PC-3 (cell line): Measurements from ENCODE around the gene PRPF40A. TPM values are rescaled to one million over a fixed set of nuclear protein-coding genes. Genes with fewer than 3 reads are reported as not detected.

ENCODE experiments used
- ATAC-seq: fragments of 200-7000 bp; cut with Tn5 transposase; 2 replicates; pipeline ENCODE4 v1.9.1; 2020; ENCODE audit warnings: mild to moderate bottlenecking, moderate library complexity
- BruUV-seq: library from RNA; stranded (reverse); fragments of 400-500 nt; replicated peaks from 2 replicates; lab custom pipeline; 2021; lab: Mats Ljungman, UMichigan
- CTCF ChIA-PET: fragments of 300-600 bp; sonication (Branson Sonifier 250); formaldehyde crosslinking; loops from one replicate; lab custom pipeline; 2022; ENCODE audit warnings: antibody characterized with exemption; lab: Charles Lee
- POLR2A ChIA-PET: fragments of 300-600 bp; sonication (Branson Sonifier 250); formaldehyde crosslinking; loops from one replicate; lab custom pipeline; 2022; ENCODE audit warnings: antibody characterized with exemption; ENCODE audit not compliant: unreplicated experiment; lab: Charles Lee
- DNase-seq: peaks from one replicate; pipeline ENCODE4 v3.0.0-alpha.2; 2015
- H2AFZ ChIP-seq: fragments of 300-600 bp; sonication (generic); 2 replicates; pipeline ENCODE4 v1.6.0; 2016; ENCODE audit warnings: antibody characterized with exemption, low read length
- H3F3A ChIP-seq: fragments of 300-600 bp; sonication (generic); one replicate; pipeline ENCODE4 v1.6.0; 2017; ENCODE audit warnings: antibody characterized with exemption, low read length, control low read depth, mild to moderate bottlenecking; ENCODE audit not compliant: unreplicated experiment
- H3K27ac ChIP-seq: fragments of 300-600 bp; sonication (generic); 2 replicates; pipeline ENCODE4 v1.5.1; 2016; ENCODE audit warnings: mild to moderate bottlenecking, low read length
- H3K27me3 ChIP-seq: fragments of 300-600 bp; sonication (generic); 2 replicates; pipeline ENCODE4 v1.6.1; 2016; ENCODE audit warnings: low read length, mixed read lengths
- H3K36me3 ChIP-seq: fragments of 300-600 bp; sonication (generic); 2 replicates; pipeline ENCODE4 v1.6.1; 2016; ENCODE audit warnings: low read depth, mixed run types, low read length, mixed read lengths
- H3K4me1 ChIP-seq: fragments of 300-600 bp; sonication (generic); 2 replicates; pipeline ENCODE4 v1.5.1; 2016; ENCODE audit warnings: low read length; ENCODE audit not compliant: insufficient read depth
- H3K4me2 ChIP-seq: fragments of 300-600 bp; sonication (generic); 2 replicates; pipeline ENCODE4 v1.6.0; 2016; ENCODE audit warnings: low read length
- H3K4me3 ChIP-seq: fragments of 300-600 bp; sonication (generic); 2 replicates; pipeline ENCODE4 v1.5.1; 2016; ENCODE audit warnings: mild to moderate bottlenecking, low read length, mixed read lengths
- H3K79me2 ChIP-seq: fragments of 300-600 bp; sonication (generic); 2 replicates; pipeline ENCODE4 v1.6.1; 2017; ENCODE audit warnings: low read length, mixed read lengths
- H3K9ac ChIP-seq: fragments of 300-600 bp; sonication (generic); 2 replicates; pipeline ENCODE4 v1.6.0; 2016; ENCODE audit warnings: mild to moderate bottlenecking, low read length
- H3K9me2 ChIP-seq: fragments of 300-600 bp; sonication (generic); replicated peaks from 2 replicates; pipeline ENCODE4 v1.6.1; 2016; ENCODE audit warnings: mixed run types, low read length, mixed read lengths
- H3K9me3 ChIP-seq: fragments of 300-600 bp; sonication (generic); 2 replicates; pipeline ENCODE4 v1.6.1; 2016; ENCODE audit warnings: low read length, mixed read lengths
- H4K20me1 ChIP-seq: fragments of 300-600 bp; sonication (generic); 2 replicates; pipeline ENCODE4 v1.6.1; 2016; ENCODE audit warnings: low read length, mixed read lengths
- EZH2 ChIP-seq: fragments of 300-600 bp; sonication (generic); IDR thresholded peaks from one replicate; pipeline ENCODE4 v1.6.1; 2017; ENCODE audit warnings: antibody characterized with exemption, mild to moderate bottlenecking, low read length; ENCODE audit not compliant: unreplicated experiment
- EZH2phosphoT487 ChIP-seq: fragments of 300-600 bp; sonication (generic); IDR thresholded peaks from 2 replicates; pipeline ENCODE4 v1.6.1; 2018; ENCODE audit warnings: mild to moderate bottlenecking, antibody characterized with exemption, low read length, borderline replicate concordance
- intact Hi-C: fragments of 100-400 bp; cut with micrococcal nuclease; formaldehyde crosslinking; loops from 2 replicates; pipeline ENCODE4 v1.9.0; 2023
- total RNA-seq: library from RNA; depleted of rRNA; stranded (reverse); fragments of >200 nt; gene quantifications from 2 replicates; pipeline ENCODE4 v1.2.3, GENCODE V29; 2014
- TF ChIP-seq, protein P1 (sequence below): fragments of 300-600 bp; sonication (generic); conservative IDR thresholded peaks from 2 replicates; pipeline ENCODE4 v1.5.1; 2017; ENCODE audit warnings: antibody characterized with exemption, low read depth, mild to moderate bottlenecking, low read length

Gene PRPF40A
- total RNA-seq, 1 experiment from 2014 or later = 140 TPM

DNA sequence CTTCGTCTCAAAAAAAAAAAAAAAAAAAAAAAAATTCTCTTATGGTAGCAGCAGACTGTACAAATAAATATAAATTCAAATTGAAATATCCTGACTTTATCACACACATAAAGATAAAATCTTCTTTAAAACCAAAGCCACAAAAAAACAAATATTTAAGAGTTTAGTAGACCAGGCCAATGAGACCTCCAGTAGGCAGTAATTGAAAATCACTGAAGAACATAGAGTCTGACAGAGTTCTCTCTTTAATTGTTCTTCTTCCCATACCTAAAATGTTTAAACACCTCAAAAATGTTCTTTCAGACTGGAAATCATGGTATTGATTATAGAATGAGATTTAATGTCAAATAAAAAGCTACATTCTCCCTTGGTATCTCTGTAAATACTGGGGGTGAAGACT is 20.8 kb downstream of the PRPF40A start:
- H3K4me1 ChIP-seq = no peaks in the 10 kb centered on the region
- H3K27me3 ChIP-seq = no peaks in the 10 kb centered on the region
- H3K27ac ChIP-seq = no peak overlapping the region
- ATAC-seq (no peak), DNase-seq (no peak)
- H3K79me2 ChIP-seq = peaks cover 73% of the 10 kb centered on the region
- TF ChIP-seq, protein P1, sequence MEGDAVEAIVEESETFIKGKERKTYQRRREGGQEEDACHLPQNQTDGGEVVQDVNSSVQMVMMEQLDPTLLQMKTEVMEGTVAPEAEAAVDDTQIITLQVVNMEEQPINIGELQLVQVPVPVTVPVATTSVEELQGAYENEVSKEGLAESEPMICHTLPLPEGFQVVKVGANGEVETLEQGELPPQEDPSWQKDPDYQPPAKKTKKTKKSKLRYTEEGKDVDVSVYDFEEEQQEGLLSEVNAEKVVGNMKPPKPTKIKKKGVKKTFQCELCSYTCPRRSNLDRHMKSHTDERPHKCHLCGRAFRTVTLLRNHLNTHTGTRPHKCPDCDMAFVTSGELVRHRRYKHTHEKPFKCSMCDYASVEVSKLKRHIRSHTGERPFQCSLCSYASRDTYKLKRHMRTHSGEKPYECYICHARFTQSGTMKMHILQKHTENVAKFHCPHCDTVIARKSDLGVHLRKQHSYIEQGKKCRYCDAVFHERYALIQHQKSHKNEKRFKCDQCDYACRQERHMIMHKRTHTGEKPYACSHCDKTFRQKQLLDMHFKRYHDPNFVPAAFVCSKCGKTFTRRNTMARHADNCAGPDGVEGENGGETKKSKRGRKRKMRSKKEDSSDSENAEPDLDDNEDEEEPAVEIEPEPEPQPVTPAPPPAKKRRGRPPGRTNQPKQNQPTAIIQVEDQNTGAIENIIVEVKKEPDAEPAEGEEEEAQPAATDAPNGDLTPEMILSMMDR = no peak
- no peak for TF ChIP-seq EZH2
- no peak for TF ChIP-seq EZH2phosphoT487
- no peak overlapping the region for H3K4me2 ChIP-seq
- H3K9me2 ChIP-seq = no peaks in the 10 kb centered on the region
- peaks cover 20% of the 10 kb centered on the region for H3K36me3 ChIP-seq
- BruUV-seq = no TSS peak
- ChIA-PET POLR2A (no interaction called here), CTCF (no interaction called here)
- H3F3A ChIP-seq = no peaks in the 10 kb centered on the region
- H3K9ac ChIP-seq = no peak overlapping the region
- no peak overlapping the region for H3K4me3 ChIP-seq
- H2AFZ ChIP-seq = no peak overlapping the region
- H3K9me3 ChIP-seq = no peaks in the 10 kb centered on the region
- intact Hi-C loops = no loop called here
- peaks cover 41% of the 10 kb centered on the region for H4K20me1 ChIP-seq

DNA sequence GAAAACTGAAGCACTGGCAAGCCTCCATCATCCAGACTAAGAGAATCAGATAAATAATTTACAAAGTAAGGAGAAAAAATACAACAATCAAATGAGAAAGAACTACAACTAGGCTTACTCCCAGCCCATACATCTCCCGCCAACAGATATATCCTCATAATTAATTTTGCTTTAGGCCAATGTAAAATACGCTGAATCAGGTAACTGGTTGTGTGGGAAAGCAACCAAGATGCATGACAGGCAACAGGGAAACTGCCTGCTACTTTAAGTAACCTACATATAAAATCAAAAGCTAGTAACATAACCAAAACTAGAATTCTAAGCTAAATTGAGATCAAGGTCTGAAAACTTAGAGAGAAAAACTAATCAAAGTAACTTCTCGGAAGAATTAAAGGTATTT is 21.5 kb downstream of the PRPF40A start:
- intact Hi-C loops = no loop called here
- H3F3A ChIP-seq = no peaks in the 10 kb centered on the region
- no peaks in the 10 kb centered on the region for H3K27me3 ChIP-seq
- no peak overlapping the region for H3K9ac ChIP-seq
- peaks cover 41% of the 10 kb centered on the region for H4K20me1 ChIP-seq
- H3K4me2 ChIP-seq = no peak overlapping the region
- ChIA-PET POLR2A (no interaction called here), CTCF (no interaction called here)
- H3K36me3 ChIP-seq = peaks cover 20% of the 10 kb centered on the region
- ATAC-seq (no peak), DNase-seq (no peak)
- BruUV-seq = no TSS peak
- H3K9me3 ChIP-seq = no peaks in the 10 kb centered on the region
- TF ChIP-seq, protein P1 = no peak
- TF ChIP-seq EZH2 = no peak
- TF ChIP-seq EZH2phosphoT487 = no peak
- H3K4me1 ChIP-seq = no peaks in the 10 kb centered on the region
- peaks cover 66% of the 10 kb centered on the region for H3K79me2 ChIP-seq
- H3K4me3 ChIP-seq = no peak overlapping the region
- no peaks in the 10 kb centered on the region for H3K9me2 ChIP-seq
- no peak overlapping the region for H3K27ac ChIP-seq
- no peak overlapping the region for H2AFZ ChIP-seq

DNA sequence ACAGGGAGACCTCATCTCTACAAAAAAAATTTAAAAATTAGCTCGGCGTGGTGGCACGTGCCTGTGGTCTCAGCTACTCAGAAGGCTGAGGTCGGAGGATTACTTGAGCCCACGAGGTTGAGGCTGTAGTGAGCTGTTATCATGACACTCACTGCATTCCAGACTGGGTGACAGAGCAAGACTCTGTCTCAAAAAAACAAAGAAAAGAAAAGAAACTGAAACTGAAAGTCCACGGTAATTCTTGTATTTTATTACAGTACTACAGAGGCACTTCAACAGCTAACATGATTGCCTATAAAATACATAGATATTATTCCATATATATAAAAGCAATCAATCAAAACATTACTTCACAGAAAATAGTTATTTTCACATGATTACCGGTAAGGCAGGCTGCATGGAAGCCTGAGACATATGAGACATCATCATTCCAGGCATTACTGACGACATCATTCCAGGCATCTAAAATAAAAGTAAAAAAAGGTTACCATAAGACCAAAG is 23.1 kb downstream of the PRPF40A start:
- CTCF ChIA-PET = no interaction called here
- no peak overlapping the region for H3K27ac ChIP-seq
- intact Hi-C loops = no loop called here
- no peak overlapping the region for H2AFZ ChIP-seq
- no peaks in the 10 kb centered on the region for H3K27me3 ChIP-seq
- no TSS peak for BruUV-seq
- H3K9me3 ChIP-seq = no peaks in the 10 kb centered on the region
- DNase-seq (no peak), ATAC-seq (no peak)
- H3K79me2 ChIP-seq = peaks cover 51% of the 10 kb centered on the region
- H3K4me3 ChIP-seq = no peak overlapping the region
- H3K4me2 ChIP-seq = no peak overlapping the region
- H3K9ac ChIP-seq = no peak overlapping the region
- no peaks in the 10 kb centered on the region for H3F3A ChIP-seq
- no peaks in the 10 kb centered on the region for H3K9me2 ChIP-seq
- POLR2A ChIA-PET = interaction anchor here (0.7 kb wide), 1 partner anchor 23 kb away, joined by 18 read pairs; the partner anchor contains the start of gene PRPF40A
- peaks cover 20% of the 10 kb centered on the region for H3K36me3 ChIP-seq
- TF ChIP-seq EZH2 (no peak), EZH2phosphoT487 (no peak)
- TF ChIP-seq, protein P1 = no peak
- H4K20me1 ChIP-seq = peaks cover 32% of the 10 kb centered on the region
- no peaks in the 10 kb centered on the region for H3K4me1 ChIP-seq
